Measurements from ENCODE around the gene ERN1. TPM values are rescaled to one million over a fixed set of nuclear protein-coding genes. Genes with fewer than 3 reads are reported as not detected.

Gene ERN1
- total RNA-seq, 4 donors from 2014 or later: 14.6 to 54.4 (median 30.4) TPM

DNA sequence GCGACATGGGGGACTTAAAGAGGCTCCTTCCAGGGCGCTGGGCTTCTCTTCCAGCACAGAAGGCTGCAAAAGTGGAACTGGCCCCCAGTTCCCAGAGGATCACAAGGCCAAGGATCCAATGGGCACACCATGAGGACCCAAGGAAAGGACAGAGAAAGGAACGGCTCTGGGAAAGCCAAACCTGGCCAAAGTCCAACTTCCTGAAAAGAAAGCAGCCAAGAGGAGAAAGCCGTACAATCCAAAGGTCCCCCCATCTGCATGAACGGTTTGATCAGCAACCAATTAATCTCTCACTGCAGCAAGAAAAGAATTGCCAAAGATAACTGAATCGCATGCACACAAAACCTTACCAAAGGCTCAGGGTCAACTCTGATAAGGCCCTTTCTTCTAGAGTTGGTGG is 89.7 kb downstream of the ERN1 start:
- DNase-seq (ENCODE audit: low spot score) (no peak), ATAC-seq (ENCODE audit: low FRiP score) (no peak)
- TF ChIP-seq CTCF (IDR thresholded peaks at IDR 0.05): no peak

GRCh38 chr17:64039106-64039400 is 90.9 kb downstream of the ERN1 start:
- TF ChIP-seq CTCF (IDR thresholded peaks at IDR 0.05): no peak
- DNase-seq (ENCODE audit: low spot score): no peak
- no peak for ATAC-seq (ENCODE audit: low FRiP score)

DNA sequence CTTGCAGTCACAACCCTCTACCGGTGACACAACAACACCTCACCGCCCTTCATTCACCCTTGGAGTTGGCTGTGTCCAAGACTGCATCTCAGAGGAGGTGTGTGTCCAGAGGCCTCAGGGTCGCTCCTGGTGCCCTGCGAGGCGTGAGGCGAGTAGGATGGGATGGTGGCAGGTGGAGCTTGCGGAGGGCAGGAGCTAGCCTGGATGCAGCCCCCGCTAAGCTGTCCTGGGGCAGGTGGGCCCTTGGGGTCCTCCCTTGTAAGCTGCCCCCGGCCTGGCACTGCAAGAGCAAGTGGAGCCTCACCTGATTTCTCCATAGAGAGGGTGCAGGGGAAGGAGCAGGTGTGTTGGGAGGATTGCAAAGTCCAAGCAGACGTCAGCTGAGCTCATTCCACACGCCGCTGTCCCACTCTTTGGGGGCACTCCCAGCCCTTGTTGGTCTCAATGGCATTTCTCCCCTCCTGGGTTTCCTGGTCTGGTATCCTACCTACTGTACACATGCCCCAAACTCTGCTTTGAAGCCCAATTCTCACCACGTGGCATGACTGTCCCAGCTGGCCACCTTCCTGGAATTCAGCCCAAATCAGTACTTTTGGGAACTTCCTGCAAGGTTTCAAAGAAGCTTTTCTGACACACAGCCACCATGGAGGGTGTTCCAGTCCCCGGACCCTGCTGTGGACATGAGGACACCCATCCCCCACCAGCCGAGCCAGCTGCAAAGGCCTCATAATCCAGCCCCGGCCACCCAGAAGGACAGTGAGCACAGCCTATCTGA is 91.4 kb downstream of the ERN1 start:
- no peak for ATAC-seq (ENCODE audit: low FRiP score)
- no peak for TF ChIP-seq CTCF (IDR thresholded peaks at IDR 0.05)
- DNase-seq (ENCODE audit: low spot score): no peak

- ATAC-seq (ENCODE audit: low FRiP score) (no peak), DNase-seq (ENCODE audit: low spot score) (no peak)
- no peak for TF ChIP-seq CTCF (IDR thresholded peaks at IDR 0.05)
Observed at GRCh38 chr17:64037802-64038201, 92.1 kb downstream of the ERN1 start.

DNA sequence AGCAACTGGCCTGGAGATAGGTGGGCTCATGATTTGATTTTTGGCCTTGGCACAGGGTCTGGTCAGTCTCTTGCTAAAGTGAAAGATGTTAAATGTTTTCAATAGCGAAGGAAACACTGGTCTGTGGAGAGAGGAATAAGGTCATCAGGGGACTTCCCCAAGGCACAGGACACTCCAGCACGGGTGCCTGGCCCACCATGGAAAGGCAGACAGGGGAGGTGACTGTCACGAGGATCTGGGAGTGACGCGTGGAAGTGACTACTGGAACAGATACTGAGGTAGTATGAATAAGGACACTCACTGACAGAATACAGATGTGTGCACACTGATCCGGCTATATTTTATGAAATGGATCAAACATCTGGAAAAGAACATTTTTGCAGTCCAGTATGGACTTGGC is 92.8 kb downstream of the ERN1 start:
- DNase-seq (ENCODE audit: low spot score) (no peak), ATAC-seq (ENCODE audit: low FRiP score) (no peak)

GRCh38 chr17:64036198-64036922 is 93.6 kb downstream of the ERN1 start:
- no peak for DNase-seq (ENCODE audit: low spot score)
- TF ChIP-seq CTCF (IDR thresholded peaks at IDR 0.05): no peak
- no peak for ATAC-seq (ENCODE audit: low FRiP score)

More for the DNA sequence above, 92.8 kb downstream of the ERN1 start:
- TF ChIP-seq CTCF (IDR thresholded peaks at IDR 0.05): no peak

GRCh38 chr17:64032081-64032480 is 97.9 kb downstream of the ERN1 start:
- TF ChIP-seq CTCF (IDR thresholded peaks at IDR 0.05): no peak
- DNase-seq (ENCODE audit: low spot score): no peak
- ATAC-seq (ENCODE audit: low FRiP score): no peak

All from omental fat pad (tissue), 4 donors.